HG02571 (cell line): ENCODE results near the gene EEF1AKMT1.

Experiments
- ATAC-seq: cut with Tn5 transposase; IDR thresholded peaks from one replicate; pipeline ENCODE4 v1.9.1; 2021; ENCODE audit warnings: mild to moderate bottlenecking, moderate library complexity; ENCODE audit not compliant: unreplicated experiment

The EEF1AKMT1 gene

DNA sequence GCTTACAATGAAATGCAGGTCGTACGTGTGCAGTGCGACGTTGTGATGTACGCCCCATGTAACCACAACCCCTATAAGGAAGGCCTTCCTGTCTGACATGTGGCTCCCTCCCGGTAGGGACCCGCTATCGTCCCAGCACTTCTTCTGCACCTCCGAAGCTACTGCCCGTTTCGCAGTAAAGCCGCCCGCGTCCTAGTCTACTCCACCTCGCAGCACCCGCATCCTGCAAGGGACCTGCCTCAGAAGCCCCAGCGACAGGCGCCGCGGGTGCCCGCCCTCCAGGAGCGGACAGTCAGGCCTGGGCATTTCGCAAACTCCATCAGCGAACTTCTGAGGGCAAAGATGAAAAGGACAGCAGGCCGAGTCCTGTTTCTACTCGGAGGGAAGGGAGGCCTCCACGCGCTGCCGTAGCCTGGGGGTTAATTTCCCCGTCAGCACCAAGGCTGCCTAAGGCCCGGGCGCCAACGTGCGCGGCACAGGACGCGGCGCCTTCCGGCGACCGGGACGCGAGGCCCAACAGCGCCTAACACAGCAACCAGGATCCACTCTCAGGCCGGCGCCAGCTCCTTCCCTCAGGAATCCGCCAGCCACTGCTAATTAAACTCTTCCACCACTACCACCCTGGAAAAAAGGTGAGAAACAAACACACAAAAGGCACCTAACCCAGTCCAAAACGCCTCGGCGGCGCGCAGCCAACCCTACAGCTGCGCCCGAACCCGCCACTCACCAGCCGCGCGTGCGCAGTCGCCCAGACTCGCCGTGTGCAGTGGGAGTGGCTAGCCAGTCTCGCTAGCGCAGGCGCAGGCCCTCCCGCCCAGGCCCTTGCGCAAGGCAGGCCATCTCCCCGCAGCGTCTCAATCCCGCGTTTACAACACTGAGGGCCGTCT, at the start of gene EEF1AKMT1:
TSS of gene EEF1AKMT1 (minus strand) at position 768 of the 887 bp plus-strand sequence. CDS start 16,363 bp downstream, outside the sequence.
- peak; percentile 87 for ATAC-seq

DNA sequence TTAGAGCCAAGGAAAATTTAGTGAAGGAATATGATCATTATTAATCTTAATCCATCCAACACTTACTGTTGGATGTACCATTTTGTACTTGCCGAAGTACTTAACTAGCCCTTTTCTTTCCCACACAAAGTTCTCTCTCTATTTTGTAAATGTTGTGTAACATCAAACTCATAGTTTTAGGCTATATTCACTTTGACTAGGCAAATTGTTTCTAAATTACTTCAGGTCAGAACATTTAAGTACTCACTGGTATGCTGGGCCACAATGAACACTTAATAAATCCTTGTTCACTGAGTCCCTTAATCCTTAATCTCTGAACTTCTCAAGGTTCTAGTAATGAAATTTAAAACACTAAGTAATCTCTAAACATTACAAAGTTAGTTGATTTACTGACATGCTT, 49.3 kb upstream of the EEF1AKMT1 start:
- no peak for ATAC-seq

GRCh38 chr13:20822406-20822805, 48.6 kb upstream of the EEF1AKMT1 start:
- ATAC-seq: no peak

GRCh38 chr13:20819715-20820114, 46.0 kb upstream of the EEF1AKMT1 start:
- no peak for ATAC-seq

DNA sequence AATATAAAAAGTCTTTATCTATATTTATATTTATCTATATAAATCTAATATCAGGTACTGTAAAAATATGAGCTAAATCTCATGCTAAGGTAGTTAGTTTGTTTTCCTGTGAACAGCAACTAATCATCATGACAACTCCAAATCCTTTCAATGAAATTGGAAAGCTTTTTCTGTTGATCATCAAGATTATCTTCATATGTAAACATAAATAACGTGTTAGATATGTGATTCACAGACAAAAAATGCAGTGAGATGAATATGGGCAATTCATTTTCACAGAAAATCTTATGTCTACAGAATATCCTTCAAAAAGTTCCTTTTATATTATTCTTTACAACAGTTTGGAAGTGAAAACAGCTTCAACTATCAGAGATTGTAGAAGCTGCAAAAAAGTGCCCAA, 41.7 kb upstream of the EEF1AKMT1 start:
- ATAC-seq: no peak

DNA sequence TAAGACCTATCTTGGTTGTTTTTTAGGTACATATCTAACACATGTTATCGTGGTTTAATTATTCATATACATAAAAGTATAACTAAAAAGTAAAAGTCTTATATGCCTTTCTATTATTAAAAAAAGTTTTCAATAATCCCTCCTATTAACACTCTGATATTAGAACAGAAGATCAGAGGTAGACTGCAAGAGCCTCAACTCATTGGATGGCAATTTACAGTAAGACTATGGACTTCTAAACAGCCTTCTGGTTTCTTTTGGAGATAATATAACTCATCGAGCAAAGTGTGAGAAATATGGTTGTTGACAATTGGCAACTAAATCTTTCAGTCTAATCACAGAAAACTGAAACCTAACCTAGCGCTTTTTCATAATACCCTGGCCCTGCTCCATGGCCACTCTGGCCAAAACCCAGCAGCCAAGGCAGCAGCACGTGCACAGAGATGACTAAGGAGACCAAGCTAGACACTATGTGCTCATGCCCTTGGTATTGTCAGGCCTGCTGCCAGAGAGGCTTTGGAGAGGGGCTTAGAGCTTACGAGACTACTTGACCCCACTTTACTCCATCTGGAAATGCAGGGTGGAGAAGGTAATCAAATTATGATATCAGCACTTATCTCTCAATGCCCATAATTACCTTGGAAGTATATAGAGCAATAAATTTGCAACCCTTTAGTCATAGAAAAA, 40.6 kb upstream of the EEF1AKMT1 start:
- no peak for ATAC-seq

GRCh38 chr13:20812890-20813289, 39.1 kb upstream of the EEF1AKMT1 start:
- no peak for ATAC-seq

- ATAC-seq: no peak
Observed at GRCh38 chr13:20810808-20811207, 37.0 kb upstream of the EEF1AKMT1 start.

DNA sequence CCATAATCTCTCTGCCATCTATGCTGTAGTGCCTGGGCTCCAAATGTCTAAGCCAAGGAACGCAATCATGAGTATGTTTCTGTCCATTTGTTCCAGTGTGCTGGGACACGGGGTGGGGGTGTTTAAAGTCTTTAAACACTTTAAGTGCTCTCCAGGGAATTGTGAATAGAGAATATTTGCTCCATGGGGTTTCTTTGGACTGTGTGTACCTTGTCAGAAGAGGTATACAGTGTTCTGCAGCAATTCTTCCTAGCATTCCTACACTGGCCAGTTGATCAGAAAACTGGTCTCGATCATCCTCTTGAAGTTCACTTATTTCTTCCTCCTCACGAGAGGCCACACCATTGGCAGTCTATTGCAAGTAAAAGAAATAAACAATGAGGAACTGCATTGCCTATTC, 35.1 kb upstream of the EEF1AKMT1 start:
- no peak for ATAC-seq

- no peak for ATAC-seq
Observed at GRCh38 chr13:20803180-20803965, 29.6 kb upstream of the EEF1AKMT1 start.

DNA sequence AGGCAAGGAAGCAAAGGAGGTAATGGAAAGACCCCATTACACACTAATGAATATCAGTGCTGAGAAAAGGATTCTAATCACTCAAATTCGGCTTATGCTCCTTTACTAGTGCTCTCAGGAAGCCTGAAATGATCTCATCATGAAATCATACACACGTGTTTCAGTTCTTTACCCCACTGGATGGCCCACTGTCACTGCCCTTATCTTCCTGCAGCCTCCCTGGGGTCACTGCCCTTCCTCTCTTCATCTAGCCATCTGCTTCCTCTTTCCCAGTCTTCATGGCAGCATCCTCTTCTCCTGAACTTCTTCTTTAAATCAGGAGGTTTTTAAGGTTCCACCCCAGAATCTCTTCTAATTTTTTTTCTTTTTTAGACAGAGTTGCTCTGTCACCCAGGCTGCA, 27.9 kb upstream of the EEF1AKMT1 start:
- ATAC-seq: no peak

DNA sequence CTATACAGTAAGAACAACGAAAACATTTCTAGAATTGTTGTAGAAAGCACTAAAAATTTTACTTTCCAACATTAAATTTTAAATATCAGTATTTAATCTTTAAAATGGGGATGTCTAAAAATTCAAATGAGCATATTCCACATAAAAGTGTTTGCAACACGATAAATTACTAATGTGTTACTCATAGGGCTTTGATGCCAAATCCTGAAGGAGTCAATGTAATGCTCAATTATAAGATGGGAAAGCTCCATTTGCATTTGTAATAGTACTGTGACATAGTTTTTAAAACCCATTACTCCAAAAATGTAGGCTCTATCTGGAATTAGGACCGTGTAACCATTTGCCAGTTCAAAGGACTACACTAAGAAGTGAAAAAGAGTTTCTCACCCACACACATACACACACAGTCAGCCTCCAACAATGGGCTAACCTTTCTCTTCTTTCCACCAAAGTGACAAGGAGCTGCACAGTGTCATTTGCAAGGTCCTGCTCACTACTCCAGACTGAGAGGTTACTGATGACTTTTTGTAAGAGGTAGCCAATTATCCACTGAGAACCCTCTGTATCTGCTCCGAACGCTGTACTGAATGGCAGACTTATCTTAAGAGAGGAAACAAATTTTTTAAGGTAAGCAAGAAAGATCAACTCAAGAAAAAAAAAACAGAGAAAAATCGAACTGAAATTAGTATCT, 26.1 kb upstream of the EEF1AKMT1 start:
- ATAC-seq: no peak

DNA sequence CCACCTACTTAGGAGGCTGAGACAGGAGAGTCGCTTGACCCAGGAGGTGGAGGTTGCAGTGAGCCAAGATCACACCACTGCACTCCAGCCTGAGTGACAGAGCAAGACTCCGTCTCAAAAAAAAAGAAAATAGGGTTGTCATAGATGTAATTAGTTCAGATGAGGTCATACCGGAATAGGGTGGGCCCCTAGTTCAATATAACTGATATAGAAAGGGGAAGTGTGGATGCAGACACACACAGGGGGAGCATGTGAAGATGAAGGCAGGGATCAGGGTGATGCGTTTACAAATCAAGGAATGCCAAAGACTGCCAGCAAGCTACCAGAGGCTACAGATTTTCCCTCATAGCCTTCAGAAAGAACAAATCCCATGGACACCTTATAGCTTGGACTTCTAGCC, 24.3 kb upstream of the EEF1AKMT1 start:
- no peak for ATAC-seq

DNA sequence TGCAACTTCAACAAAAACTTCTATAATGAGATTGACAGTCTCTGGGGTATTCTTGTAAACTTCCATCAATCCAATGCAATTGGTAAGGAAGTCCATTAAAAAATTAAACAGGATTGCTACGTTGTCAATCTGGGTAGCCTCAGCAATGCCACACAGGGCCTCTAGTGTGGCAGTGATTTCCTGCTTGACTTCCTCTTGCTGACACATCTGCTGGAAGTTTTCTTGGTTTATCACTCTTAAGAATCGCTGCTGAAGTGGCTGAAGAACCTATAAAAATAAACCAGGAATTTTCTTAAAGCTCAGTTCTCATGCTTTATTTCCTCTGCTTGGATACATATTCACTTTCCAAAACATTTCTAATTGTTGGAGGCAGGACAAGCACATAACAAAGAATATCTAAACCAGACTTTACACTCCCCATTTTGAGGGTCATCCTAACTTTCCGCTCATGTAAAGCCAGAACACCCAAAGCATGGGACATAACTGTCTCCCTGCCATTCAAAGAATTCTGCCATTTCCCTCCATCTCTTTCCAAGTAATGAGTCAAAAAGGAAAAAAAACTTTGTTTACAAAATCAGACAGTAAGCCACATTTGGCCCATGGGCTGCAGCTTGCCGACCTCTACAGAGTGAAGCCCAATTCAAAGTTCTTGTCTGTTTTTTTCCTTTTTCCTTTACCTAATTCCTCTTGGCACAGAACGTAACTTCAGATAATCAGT, 23.2 kb upstream of the EEF1AKMT1 start:
- no peak for ATAC-seq

- no peak for ATAC-seq
Observed at GRCh38 chr13:20789665-20790064, 15.9 kb upstream of the EEF1AKMT1 start.

DNA sequence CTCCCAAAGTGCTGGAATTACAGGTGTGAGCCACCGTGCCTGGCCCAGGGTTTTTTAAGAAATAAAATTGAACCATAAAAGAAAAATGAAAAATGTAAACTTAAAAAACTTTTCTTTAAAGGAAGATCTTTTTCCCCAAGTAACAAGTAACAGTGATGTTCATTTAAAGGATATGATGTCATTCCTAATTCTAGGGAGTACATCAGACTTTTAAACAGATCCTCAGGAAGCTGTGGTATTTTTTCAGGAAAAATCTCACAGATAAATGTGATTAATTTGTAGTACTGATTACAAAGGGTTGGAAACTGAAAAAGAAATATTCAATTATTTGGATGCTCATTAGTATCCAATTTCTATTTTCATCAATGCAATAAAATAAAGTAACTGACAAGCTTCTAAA, 14.6 kb upstream of the EEF1AKMT1 start:
- ATAC-seq: no peak

- no peak for ATAC-seq
Observed at GRCh38 chr13:20787180-20787579, 13.4 kb upstream of the EEF1AKMT1 start.

GRCh38 chr13:20782116-20782708, 8.5 kb upstream of the EEF1AKMT1 start:
- ATAC-seq: peak; percentile 97

DNA sequence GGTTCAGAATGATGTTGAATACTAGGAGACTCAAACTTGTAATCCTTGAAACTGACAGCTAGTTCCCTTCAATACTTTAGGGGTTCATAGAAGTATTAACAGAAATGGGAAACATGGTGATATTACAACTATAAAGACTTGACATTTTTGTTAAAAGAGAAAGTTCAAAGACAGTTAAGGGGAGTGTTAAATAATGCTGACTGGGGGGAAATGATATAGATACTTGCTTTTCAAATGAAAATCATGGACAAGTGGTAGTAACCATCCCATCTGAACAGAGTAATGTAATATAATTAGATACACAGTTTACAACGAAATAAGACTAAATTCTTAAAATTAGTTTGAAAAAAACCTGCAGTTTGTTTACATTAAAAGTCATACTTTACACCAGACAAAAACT, 6.6 kb upstream of the EEF1AKMT1 start:
- ATAC-seq: no peak

DNA sequence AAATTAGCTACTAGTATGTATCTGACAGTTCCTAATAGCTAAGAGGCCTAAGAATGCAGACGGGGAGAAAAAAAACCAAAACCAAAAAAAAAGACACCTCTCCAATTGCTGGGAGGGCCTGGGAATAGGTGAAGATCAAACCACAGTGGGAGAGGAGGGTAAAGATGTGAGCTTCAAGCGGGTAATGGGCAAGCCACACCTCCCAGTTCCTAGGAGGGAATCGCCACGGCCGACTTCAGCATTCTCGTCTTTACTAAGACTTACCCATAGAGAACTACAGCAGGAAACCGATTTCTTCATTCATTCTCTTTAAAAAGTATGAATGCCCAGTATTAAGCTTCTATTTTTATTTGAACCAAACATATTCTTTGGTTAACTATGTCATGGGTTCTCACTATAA, 5.6 kb upstream of the EEF1AKMT1 start:
- no peak for ATAC-seq
